WTC11 (cell line): ENCODE results near the gene MFAP1. TPM values are rescaled to one million over a fixed set of nuclear protein-coding genes. Genes with fewer than 3 reads are reported as not detected.
A peak's percentile ranks its signal among the peaks of the same experiment; 100 is the strongest.

Experiments
- ATAC-seq: fragments of 200-7000 bp; cut with Tn5 transposase; 2 replicates; pipeline ENCODE4 v1.10.0; 2021; ENCODE audit warnings: mild to moderate bottlenecking, moderate library complexity
- CTCF ChIA-PET: fragments of 300-600 bp; sonication (Branson Sonifier 250); formaldehyde crosslinking; loops from one replicate; lab custom pipeline; 2021; ENCODE audit warnings: antibody characterized with exemption; lab: Charles Lee
- POLR2A ChIA-PET: fragments of 350-600 bp; sonication (Branson Sonifier 250); formaldehyde crosslinking; loops from one replicate; lab custom pipeline; 2021; ENCODE audit warnings: antibody characterized with exemption; lab: Charles Lee
- DNase-seq: peaks from one replicate; pipeline ENCODE4 v3.0.0; 2021; ENCODE audit warnings: low spot score
- H3K27ac Mint-ChIP-seq: 2 replicates; pipeline ENCODE4 v1.8.0; 2021; ENCODE audit warnings: mixed read lengths
- H3K27me3 Mint-ChIP-seq: 2 replicates; pipeline ENCODE4 v1.8.0; 2021; ENCODE audit warnings: low read depth, mild to moderate bottlenecking, moderate library complexity, mixed read lengths
- H3K36me3 Mint-ChIP-seq: 2 replicates; pipeline ENCODE4 v1.8.0; 2021; ENCODE audit warnings: mixed read lengths
- H3K4me1 Mint-ChIP-seq: 2 replicates; pipeline ENCODE4 v1.8.0; 2022; ENCODE audit warnings: mixed read lengths
- H3K4me3 Mint-ChIP-seq: 2 replicates; pipeline ENCODE4 v1.8.0; 2021; ENCODE audit warnings: mild to moderate bottlenecking, moderate library complexity, mixed read lengths
- H3K9me3 Mint-ChIP-seq: 2 replicates; pipeline ENCODE4 v1.8.0; 2021; ENCODE audit warnings: mixed read lengths
- ATF1 ChIP-seq: sonication (generic); formaldehyde crosslinking; IDR thresholded peaks from 2 replicates; pipeline ENCODE4 v1.8.1; 2023; ENCODE audit warnings: mild to moderate bottlenecking, moderate library complexity, missing genetic modification reagents
- ATF2 ChIP-seq: sonication (generic); formaldehyde crosslinking; IDR thresholded peaks from 2 replicates; pipeline ENCODE4 v1.8.1; 2022; ENCODE audit warnings: low read depth, missing genetic modification reagents, borderline replicate concordance
- CDX4 ChIP-seq: fragments of 250-450 bp; sonication (Bioruptor Pico); IDR thresholded peaks from 2 replicates; pipeline ENCODE4 v1.9.0; 2021; ENCODE audit warnings: moderate library complexity, mild to moderate bottlenecking, inconsistent platforms, borderline replicate concordance
- CREM ChIP-seq: sonication (generic); formaldehyde crosslinking; IDR thresholded peaks from 2 replicates; pipeline ENCODE4 v1.8.1; 2022; ENCODE audit warnings: mild to moderate bottlenecking, missing genetic modification reagents, moderate library complexity
- ERG ChIP-seq: fragments of 250-450 bp; sonication (Bioruptor Pico); IDR thresholded peaks from 2 replicates; pipeline ENCODE4 v1.8.0; 2021; ENCODE audit warnings: mild to moderate bottlenecking
- ESRRA ChIP-seq: sonication (generic); formaldehyde crosslinking; IDR thresholded peaks from 2 replicates; pipeline ENCODE4 v1.8.1; 2022; ENCODE audit warnings: mild to moderate bottlenecking, missing genetic modification reagents, borderline replicate concordance
- ETV6 ChIP-seq: sonication (generic); formaldehyde crosslinking; IDR thresholded peaks from 2 replicates; pipeline ENCODE4 v1.8.1; 2022; ENCODE audit warnings: mild to moderate bottlenecking, missing genetic modification reagents
- FOXK1 ChIP-seq: sonication (generic); formaldehyde crosslinking; IDR thresholded peaks from 2 replicates; pipeline ENCODE4 v1.8.0; 2022; ENCODE audit warnings: mild to moderate bottlenecking, moderate library complexity, missing genetic modification reagents
- GTF2I ChIP-seq: fragments of 250-450 bp; sonication (Bioruptor Pico); conservative IDR thresholded peaks from 2 replicates; pipeline ENCODE4 v1.4.0; 2021; ENCODE audit warnings: mild to moderate bottlenecking
- MAX ChIP-seq: sonication (generic); formaldehyde crosslinking; IDR thresholded peaks from 2 replicates; pipeline ENCODE4 v1.8.0; 2022; ENCODE audit warnings: mild to moderate bottlenecking, missing genetic modification reagents
- RELA ChIP-seq: sonication (generic); formaldehyde crosslinking; IDR thresholded peaks from 2 replicates; pipeline ENCODE4 v1.8.1; 2022; ENCODE audit warnings: missing genetic modification reagents, mild to moderate bottlenecking, borderline replicate concordance
- TEAD1 ChIP-seq: sonication (generic); formaldehyde crosslinking; IDR thresholded peaks from 2 replicates; pipeline ENCODE4 v1.8.0; 2022; ENCODE audit warnings: mild to moderate bottlenecking, missing genetic modification reagents
- USF1 ChIP-seq: sonication (generic); formaldehyde crosslinking; IDR thresholded peaks from 2 replicates; pipeline ENCODE4 v1.8.0; 2022; ENCODE audit warnings: mild to moderate bottlenecking, missing genetic modification reagents
- ZNF121 ChIP-seq: sonication (generic); formaldehyde crosslinking; IDR thresholded peaks from 2 replicates; pipeline ENCODE4 v1.8.0; 2023; ENCODE audit warnings: missing genetic modification reagents
- ZNF138 ChIP-seq: sonication (generic); formaldehyde crosslinking; conservative IDR thresholded peaks from 2 replicates; pipeline ENCODE4 v1.8.1; 2022; ENCODE audit warnings: mild to moderate bottlenecking, moderate library complexity, missing genetic modification reagents
- ZNF263 ChIP-seq: sonication (generic); formaldehyde crosslinking; IDR thresholded peaks from 2 replicates; pipeline ENCODE4 v1.8.1; 2022; ENCODE audit warnings: low read depth, mild to moderate bottlenecking, moderate library complexity, missing genetic modification reagents
- total RNA-seq: library from RNA; stranded (reverse); gene quantifications from 3 replicates; pipeline ENCODE4 v1.2.3, GENCODE V29; 2021
- TF ChIP-seq, protein P1 (sequence below): fragments of 250-450 bp; sonication (Bioruptor Pico); IDR thresholded peaks from 2 replicates; pipeline ENCODE4 v2.1.2; 2022; ENCODE audit warnings: mild to moderate bottlenecking, moderate library complexity
- TF ChIP-seq, protein P2 (sequence below): fragments of 250-450 bp; sonication (Bioruptor Pico); IDR thresholded peaks from 2 replicates; pipeline ENCODE4 v1.9.0; 2021; ENCODE audit warnings: mild to moderate bottlenecking
- TF ChIP-seq, protein P3 (sequence below): sonication (generic); formaldehyde crosslinking; IDR thresholded peaks from 2 replicates; pipeline ENCODE4 v1.8.1; 2023; ENCODE audit warnings: mild to moderate bottlenecking, missing genetic modification reagents, moderate library complexity
- TF ChIP-seq, protein P4 (sequence below): sonication (generic); formaldehyde crosslinking; IDR thresholded peaks from 2 replicates; pipeline ENCODE4 v1.8.1; 2023; ENCODE audit warnings: mild to moderate bottlenecking, missing genetic modification reagents, moderate library complexity

Gene MFAP1
- total RNA-seq, 1 experiment from 2014 or later, result 32.4 TPM

- H3K36me3 Mint-ChIP-seq, result peaks cover 23% of the 10 kb centered on the region
- TF ChIP-seq ESRRA (no peak), TEAD1 (CRISPR knock-in tag) (peak; percentile 0; the same call in 1 of the 2 replicates), CDX4 (CRISPR knock-in tag) (no peak), GTF2I (CRISPR knock-in tag) (no peak), ZNF138 (CRISPR knock-in tag) (no peak), ATF1 (CRISPR knock-in tag) (no peak), RELA (CRISPR knock-in tag) (no peak; the same call in 1 of the 2 replicates), ZNF121 (CRISPR knock-in tag) (no peak), MAX (CRISPR knock-in tag) (peak; percentile 15), ERG (CRISPR knock-in tag) (peak; percentile 38; the same call in 1 of the 2 replicates), ETV6 (no peak; the same call in 1 of the 2 replicates)
- TF ChIP-seq, protein P1, sequence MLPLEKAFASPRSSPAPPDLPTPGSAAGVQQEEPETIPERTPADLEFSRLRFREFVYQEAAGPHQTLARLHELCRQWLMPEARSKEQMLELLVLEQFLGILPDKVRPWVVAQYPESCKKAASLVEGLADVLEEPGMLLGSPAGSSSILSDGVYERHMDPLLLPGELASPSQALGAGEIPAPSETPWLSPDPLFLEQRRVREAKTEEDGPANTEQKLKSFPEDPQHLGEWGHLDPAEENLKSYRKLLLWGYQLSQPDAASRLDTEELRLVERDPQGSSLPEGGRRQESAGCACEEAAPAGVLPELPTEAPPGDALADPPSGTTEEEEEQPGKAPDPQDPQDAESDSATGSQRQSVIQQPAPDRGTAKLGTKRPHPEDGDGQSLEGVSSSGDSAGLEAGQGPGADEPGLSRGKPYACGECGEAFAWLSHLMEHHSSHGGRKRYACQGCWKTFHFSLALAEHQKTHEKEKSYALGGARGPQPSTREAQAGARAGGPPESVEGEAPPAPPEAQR, result no peak
- TF ChIP-seq, protein P2, sequence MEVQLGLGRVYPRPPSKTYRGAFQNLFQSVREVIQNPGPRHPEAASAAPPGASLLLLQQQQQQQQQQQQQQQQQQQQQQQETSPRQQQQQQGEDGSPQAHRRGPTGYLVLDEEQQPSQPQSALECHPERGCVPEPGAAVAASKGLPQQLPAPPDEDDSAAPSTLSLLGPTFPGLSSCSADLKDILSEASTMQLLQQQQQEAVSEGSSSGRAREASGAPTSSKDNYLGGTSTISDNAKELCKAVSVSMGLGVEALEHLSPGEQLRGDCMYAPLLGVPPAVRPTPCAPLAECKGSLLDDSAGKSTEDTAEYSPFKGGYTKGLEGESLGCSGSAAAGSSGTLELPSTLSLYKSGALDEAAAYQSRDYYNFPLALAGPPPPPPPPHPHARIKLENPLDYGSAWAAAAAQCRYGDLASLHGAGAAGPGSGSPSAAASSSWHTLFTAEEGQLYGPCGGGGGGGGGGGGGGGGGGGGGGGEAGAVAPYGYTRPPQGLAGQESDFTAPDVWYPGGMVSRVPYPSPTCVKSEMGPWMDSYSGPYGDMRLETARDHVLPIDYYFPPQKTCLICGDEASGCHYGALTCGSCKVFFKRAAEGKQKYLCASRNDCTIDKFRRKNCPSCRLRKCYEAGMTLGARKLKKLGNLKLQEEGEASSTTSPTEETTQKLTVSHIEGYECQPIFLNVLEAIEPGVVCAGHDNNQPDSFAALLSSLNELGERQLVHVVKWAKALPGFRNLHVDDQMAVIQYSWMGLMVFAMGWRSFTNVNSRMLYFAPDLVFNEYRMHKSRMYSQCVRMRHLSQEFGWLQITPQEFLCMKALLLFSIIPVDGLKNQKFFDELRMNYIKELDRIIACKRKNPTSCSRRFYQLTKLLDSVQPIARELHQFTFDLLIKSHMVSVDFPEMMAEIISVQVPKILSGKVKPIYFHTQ (CRISPR knock-in tag), result no peak
- TF ChIP-seq, protein P3, sequence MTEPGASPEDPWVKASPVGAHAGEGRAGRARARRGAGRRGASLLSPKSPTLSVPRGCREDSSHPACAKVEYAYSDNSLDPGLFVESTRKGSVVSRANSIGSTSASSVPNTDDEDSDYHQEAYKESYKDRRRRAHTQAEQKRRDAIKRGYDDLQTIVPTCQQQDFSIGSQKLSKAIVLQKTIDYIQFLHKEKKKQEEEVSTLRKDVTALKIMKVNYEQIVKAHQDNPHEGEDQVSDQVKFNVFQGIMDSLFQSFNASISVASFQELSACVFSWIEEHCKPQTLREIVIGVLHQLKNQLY (CRISPR knock-in tag), result no peak
- no peaks in the 10 kb centered on the region; the same call in 1 of the 2 replicates for H3K27me3 Mint-ChIP-seq
- H3K4me3 Mint-ChIP-seq, result peak overlapping the region; percentile 84
- ATAC-seq, result peak; percentile 32
- H3K9me3 Mint-ChIP-seq, result peaks cover 5% of the 10 kb centered on the region; the same call in 1 of the 2 replicates
- H3K27ac Mint-ChIP-seq, result no peak overlapping the region
- DNase-seq, result peak; percentile 58
- POLR2A ChIA-PET, result interaction anchor here (0.8 to 2.2 kb wide), 7 partner anchors 15 to 266 kb away, joined by 3 to 12 read pairs (median 6); partner anchors contain the start of genes HYPK, SERF2 and SERINC4
- CTCF ChIA-PET, result interaction anchor here (0.6 to 3.9 kb wide), 16 partner anchors 10 to 405 kb away, joined by 3 to 75 read pairs (median 5); partner anchors contain the start of genes HYPK, MFAP1, SERF2 and SERINC4
- peaks cover 13% of the 10 kb centered on the region for H3K4me1 Mint-ChIP-seq
Observed at GRCh38 chr15:43776101-43776717, 48.3 kb downstream of the MFAP1 start.

- Mint-ChIP-seq H3K27ac (no peak overlapping the region), H3K4me1 (peaks cover 13% of the 10 kb centered on the region), H3K36me3 (peaks cover 30% of the 10 kb centered on the region), H3K27me3 (no peaks in the 10 kb centered on the region; the same call in 1 of the 2 replicates), H3K9me3 (peaks cover 5% of the 10 kb centered on the region; the same call in 1 of the 2 replicates), H3K4me3 (peak overlapping the region; percentile 84)
- CTCF ChIA-PET, result interaction anchor here (1.4 to 3.9 kb wide), 7 partner anchors 11 to 264 kb away, joined by 4 to 75 read pairs (median 9); partner anchors contain the start of genes HYPK, SERF2, SERINC4 and WDR76
- DNase-seq, result peak; percentile 48
- peak; percentile 28 for ATAC-seq
- POLR2A ChIA-PET, result interaction anchor here (0.5 to 1.9 kb wide), 6 partner anchors 19 to 265 kb away, joined by 3 to 8 read pairs (median 4); partner anchors contain the start of gene MFAP1
- TF ChIP-seq CREM (CRISPR knock-in tag), result no peak
- no peak for TF ChIP-seq ZNF263
- TF ChIP-seq, protein P4, sequence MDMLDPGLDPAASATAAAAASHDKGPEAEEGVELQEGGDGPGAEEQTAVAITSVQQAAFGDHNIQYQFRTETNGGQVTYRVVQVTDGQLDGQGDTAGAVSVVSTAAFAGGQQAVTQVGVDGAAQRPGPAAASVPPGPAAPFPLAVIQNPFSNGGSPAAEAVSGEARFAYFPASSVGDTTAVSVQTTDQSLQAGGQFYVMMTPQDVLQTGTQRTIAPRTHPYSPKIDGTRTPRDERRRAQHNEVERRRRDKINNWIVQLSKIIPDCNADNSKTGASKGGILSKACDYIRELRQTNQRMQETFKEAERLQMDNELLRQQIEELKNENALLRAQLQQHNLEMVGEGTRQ (CRISPR knock-in tag), result no peak
- TF ChIP-seq ATF2, result no peak
- TF ChIP-seq USF1 (CRISPR knock-in tag), result 0 out of 2 replicates have a peak, but pooled peaks have one; percentile 32
- no peak for TF ChIP-seq FOXK1 (CRISPR knock-in tag)
- 0 out of 2 replicates have a peak, but pooled peaks have one; percentile 0 for TF ChIP-seq TEAD1 (CRISPR knock-in tag)
Observed at GRCh38 chr15:43775411-43775965, 49.0 kb downstream of the MFAP1 start.
